Activated effector memory CD4-positive, alpha-beta T cell treated with Interleukin-2 at 50 U/mL for 16 hours (primary cell): ENCODE measurements around the gene ZNG1C.
"Not testable (repeated sequence)": the region's sequence is repeated elsewhere in the genome, so short reads cannot be mapped to it uniquely, and the experiment has no call there.

Source experiments
- DNase-seq: peaks from one replicate; pipeline ENCODE4 v3.0.0-alpha.2; 2020

ZNG1C gene

GRCh38 chr9:68241683-68242082, at the start of gene ZNG1C:
TSS of gene ZNG1C (plus strand) at chr9:68241983. CDS start at chr9:68242032, 49 bp downstream.
- DNase-seq = not testable (repeated sequence)

- DNase-seq = not testable (repeated sequence)
Measured at GRCh38 chr9:68242437-68242836, 654 bp downstream of the ZNG1C start.

GRCh38 chr9:68281041-68281440, 39.3 kb downstream of the ZNG1C start:
- DNase-seq = not testable (repeated sequence)

GRCh38 chr9:68302567-68302966, 60.8 kb downstream of the ZNG1C start, which contains the start of gene FOXD4L3:
TSS of gene FOXD4L3 (plus strand) at chr9:68302867. CDS start at chr9:68302952, 85 bp downstream.
- not testable (repeated sequence) for DNase-seq

GRCh38 chr9:68303771-68304170, 62.0 kb downstream of the ZNG1C start:
- not testable (repeated sequence) for DNase-seq

- DNase-seq = not testable (repeated sequence)
Measured at GRCh38 chr9:68304212-68304611, 62.4 kb downstream of the ZNG1C start.

GRCh38 chr9:68304777-68305176, 63.0 kb downstream of the ZNG1C start:
- not testable (repeated sequence) for DNase-seq

- DNase-seq = not testable (repeated sequence)
Measured at GRCh38 chr9:68305680-68306285, 64.0 kb downstream of the ZNG1C start.

- DNase-seq = not testable (repeated sequence)
Measured at GRCh38 chr9:68306391-68306964, 64.7 kb downstream of the ZNG1C start.

- DNase-seq = not testable (repeated sequence)
Measured at GRCh38 chr9:68307127-68307526, 65.3 kb downstream of the ZNG1C start.

GRCh38 chr9:68307654-68308053, 65.9 kb downstream of the ZNG1C start:
- not testable (repeated sequence) for DNase-seq

GRCh38 chr9:68311208-68311607, 69.4 kb downstream of the ZNG1C start:
- not testable (repeated sequence) for DNase-seq

- not testable (repeated sequence) for DNase-seq
Measured at GRCh38 chr9:68318209-68318608, 76.4 kb downstream of the ZNG1C start.

- not testable (repeated sequence) for DNase-seq
Measured at GRCh38 chr9:68323749-68324148, 82.0 kb downstream of the ZNG1C start.

GRCh38 chr9:68324518-68324917, 82.7 kb downstream of the ZNG1C start:
- not testable (repeated sequence) for DNase-seq

GRCh38 chr9:68329106-68329505, 87.3 kb downstream of the ZNG1C start:
- DNase-seq = not testable (repeated sequence)

GRCh38 chr9:68330531-68331173, 88.9 kb downstream of the ZNG1C start:
- DNase-seq = not testable (repeated sequence)

- not testable (repeated sequence) for DNase-seq
Measured at GRCh38 chr9:68332122-68332521, 90.3 kb downstream of the ZNG1C start.

GRCh38 chr9:68335935-68336334, 94.2 kb downstream of the ZNG1C start:
- not testable (repeated sequence) for DNase-seq

GRCh38 chr9:68336639-68337339, 95.0 kb downstream of the ZNG1C start:
- not testable (repeated sequence) for DNase-seq

- DNase-seq = not testable (repeated sequence)
Measured at GRCh38 chr9:68338000-68338399, 96.2 kb downstream of the ZNG1C start.

GRCh38 chr9:68342265-68343025, 100.7 kb downstream of the ZNG1C start:
- not testable (repeated sequence) for DNase-seq
